ENCODE results near the gene TEPSIN. TPM values are rescaled to one million over a fixed set of nuclear protein-coding genes. Genes with fewer than 3 reads are reported as not detected.

Gene TEPSIN
- total and polyA plus RNA-seq, 2 of the 13 experiments (the other 11 are each of a cell fraction or from before 2014, with no cell fraction given), result 16.1 to 18.8 TPM

DNA sequence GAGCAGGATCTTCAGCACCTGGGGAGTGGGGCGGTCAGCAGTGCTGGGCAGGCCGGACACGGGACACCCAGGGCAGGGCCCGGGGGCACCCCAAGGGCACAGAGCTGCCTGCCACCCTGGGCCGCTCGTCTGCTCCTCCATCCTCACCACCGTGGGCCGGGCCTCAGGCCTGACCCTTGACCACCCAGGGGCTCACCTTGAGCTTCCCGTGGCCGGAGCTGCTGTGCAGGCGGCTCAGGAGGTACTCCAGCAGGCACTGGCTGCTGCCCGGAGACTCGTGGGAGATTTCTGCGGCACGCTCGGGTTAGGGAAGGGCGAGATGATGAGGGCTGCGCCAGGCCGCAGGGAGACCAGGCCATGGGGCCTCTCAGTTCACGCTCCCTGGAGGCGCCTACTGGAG, 2.1 kb downstream of the TEPSIN start:
- ATAC-seq (no peak), FAIRE-seq (no peak), DNase-seq (ENCODE audit: low spot score) (no peak)
- H3K9me3 ChIP-seq (ENCODE audit: low read length), result no peaks in the 10 kb centered on the region
- H3K79me2 ChIP-seq (ENCODE audit: insufficient read depth, low read length), result peaks cover 40% of the 10 kb centered on the region
- no peak overlapping the region for H3K9ac ChIP-seq (ENCODE audit: insufficient read depth, low read depth, low read length)
- POLR2A ChIA-PET, result interaction anchor here (1.0 kb wide), 1 partner anchor 14 kb away, joined by 3 read pairs; the partner anchor contains the start of gene CEP131
- WGBS (ENCODE audit: low lambda C conversion rate), result 95% methylated on average over 15 of the region's 21 CpGs
- H4K20me1 ChIP-seq (ENCODE audit: insufficient read depth, low read length), result peaks cover 4% of the 10 kb centered on the region; the same call in 1 of the 2 replicates
- peaks cover 13 to 15% of the 10 kb centered on the region in 2 experiments; a peak in 3 of 5 replicates for H3K36me3 ChIP-seq (replicated peaks in 1 of 2; ENCODE audit: control insufficient read depth in 1 of 2, insufficient read depth in 2 of 2, low read length in 2 of 2)
- CTCF ChIA-PET (ENCODE audit: low intra/inter-chr PET ratio, low total read pairs), result no interaction called here
- H3K27ac ChIP-seq (ENCODE audit: extremely low read length, insufficient read depth, low read length), result no peak overlapping the region
- no peak overlapping the region for H2AFZ ChIP-seq (ENCODE audit: low read length)
- H3K27me3 ChIP-seq (ENCODE audit: control insufficient read depth in 1 of 2, insufficient read depth in 2 of 2, low read length in 2 of 2), result no peaks in the 10 kb centered on the region; a peak in 1 of 5 replicates
- no peak for TF ChIP-seq ZNF530 (CRISPR knock-in tag; IDR thresholded peaks at IDR 0.05; ENCODE audit: low read depth)
- TF ChIP-seq, protein P1, sequence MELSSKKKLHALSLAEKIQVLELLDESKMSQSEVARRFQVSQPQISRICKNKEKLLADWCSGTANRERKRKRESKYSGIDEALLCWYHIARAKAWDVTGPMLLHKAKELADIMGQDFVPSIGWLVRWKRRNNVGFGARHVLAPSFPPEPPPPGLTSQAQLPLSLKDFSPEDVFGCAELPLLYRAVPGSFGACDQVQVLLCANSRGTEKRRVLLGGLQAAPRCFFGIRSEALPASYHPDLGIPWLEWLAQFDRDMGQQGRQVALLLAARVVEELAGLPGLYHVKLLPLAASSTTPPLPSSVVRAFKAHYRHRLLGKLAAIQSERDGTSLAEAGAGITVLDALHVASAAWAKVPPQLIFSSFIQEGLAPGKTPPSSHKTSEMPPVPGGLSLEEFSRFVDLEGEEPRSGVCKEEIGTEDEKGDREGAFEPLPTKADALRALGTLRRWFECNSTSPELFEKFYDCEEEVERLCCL (CRISPR knock-in tag; IDR thresholded peaks at IDR 0.05; ENCODE audit: borderline replicate concordance), result no peak
- TF ChIP-seq RBFOX2 (IDR thresholded peaks at IDR 0.05; ENCODE audit: low read depth, low read length), result peak; percentile 50; the same call in 1 of the 2 replicates
- no peak for TF ChIP-seq SIX4 (CRISPR knock-in tag; IDR thresholded peaks at IDR 0.05)
- no peak overlapping the region for H3K4me2 ChIP-seq (ENCODE audit: low read depth, low read length)
- BruUV-seq (replicated peaks), result no TSS peak
- in situ Hi-C loops (cut with HindIII; ENCODE audit: extremely low pct_ligation_motif_present, low pct_unique_long_range_greater_than_20kb), result no loop called here
- intact Hi-C loops (cut with micrococcal nuclease; ENCODE audit: unreplicated experiment), result no loop called here
- H3K4me1 ChIP-seq (ENCODE audit: insufficient read depth, low read length), result peaks cover 27% of the 10 kb centered on the region
- no peak overlapping the region for H3K4me3 ChIP-seq (replicated peaks in 1 of 3; ENCODE audit: insufficient read depth in 1 of 3, low read depth in 2 of 3, low read length in 3 of 3)

GRCh38 chr17:81235822-81236740, 2.8 kb downstream of the TEPSIN start:
- Histone ChIP-seq H3K27ac (ENCODE audit: extremely low read length, insufficient read depth, low read length) (no peak overlapping the region), H3K9me3 (ENCODE audit: low read length) (no peaks in the 10 kb centered on the region), H2AFZ (ENCODE audit: low read length) (no peak overlapping the region), H3K4me3 (replicated peaks in 1 of 3; ENCODE audit: insufficient read depth in 1 of 3, low read depth in 2 of 3, low read length in 3 of 3) (no peak overlapping the region), H4K20me1 (ENCODE audit: insufficient read depth, low read length) (peaks cover 4% of the 10 kb centered on the region; the same call in 1 of the 2 replicates), H3K36me3 (replicated peaks in 1 of 2; ENCODE audit: control insufficient read depth in 1 of 2, insufficient read depth in 2 of 2, low read length in 2 of 2) (peaks cover 16 to 20% of the 10 kb centered on the region in 2 experiments; a peak in 3 of 5 replicates), H3K27me3 (ENCODE audit: control insufficient read depth in 1 of 2, insufficient read depth in 2 of 2, low read length in 2 of 2) (no peaks in the 10 kb centered on the region; a peak in 1 of 5 replicates), H3K4me1 (ENCODE audit: insufficient read depth, low read length) (peaks cover 22% of the 10 kb centered on the region), H3K4me2 (ENCODE audit: low read depth, low read length) (no peak overlapping the region), H3K79me2 (ENCODE audit: insufficient read depth, low read length) (peaks cover 37% of the 10 kb centered on the region), H3K9ac (ENCODE audit: insufficient read depth, low read depth, low read length) (no peak overlapping the region)
- ChIA-PET POLR2A (interaction anchor here (1.0 kb wide), 1 partner anchor 13 kb away, joined by 3 read pairs; the partner anchor contains the start of gene CEP131), CTCF (ENCODE audit: low intra/inter-chr PET ratio, low total read pairs) (no interaction called here)
- TF ChIP-seq AGO2 (optimal IDR thresholded peaks at IDR 0.05; ENCODE audit: low read depth, low read length), result peak; percentile 14
- TF ChIP-seq ZNF678 (CRISPR knock-in tag; IDR thresholded peaks at IDR 0.05), result no peak
- in situ Hi-C loops (cut with HindIII; ENCODE audit: extremely low pct_ligation_motif_present, low pct_unique_long_range_greater_than_20kb), result no loop called here
- no TSS peak for BruUV-seq (replicated peaks)
- DNase-seq (ENCODE audit: low spot score) (no peak), FAIRE-seq (no peak), ATAC-seq (no peak)
- intact Hi-C loops (cut with micrococcal nuclease; ENCODE audit: unreplicated experiment), result no loop called here
- 97% methylated on average over 29 of the region's 32 CpGs for WGBS (ENCODE audit: low lambda C conversion rate)
